Measurements from ENCODE around the gene MTHFR. TPM values are rescaled to one million over a fixed set of nuclear protein-coding genes. Genes with fewer than 3 reads are reported as not detected.

MTHFR gene
- total RNA-seq, 1 donor: 21.6 TPM

GRCh38 chr1:11797525-11798216 lies 8.1 kb downstream of the MTHFR start:
- DNase-seq (ENCODE audit: low read depth): peak; percentile 66
- no peak overlapping the region for H3K4me3 ChIP-seq (ENCODE audit: low read depth, low read length)
- no peak for TF ChIP-seq CTCF (IDR thresholded peaks at IDR 0.05; ENCODE audit: insufficient read depth, low read depth, low read length)

DNA sequence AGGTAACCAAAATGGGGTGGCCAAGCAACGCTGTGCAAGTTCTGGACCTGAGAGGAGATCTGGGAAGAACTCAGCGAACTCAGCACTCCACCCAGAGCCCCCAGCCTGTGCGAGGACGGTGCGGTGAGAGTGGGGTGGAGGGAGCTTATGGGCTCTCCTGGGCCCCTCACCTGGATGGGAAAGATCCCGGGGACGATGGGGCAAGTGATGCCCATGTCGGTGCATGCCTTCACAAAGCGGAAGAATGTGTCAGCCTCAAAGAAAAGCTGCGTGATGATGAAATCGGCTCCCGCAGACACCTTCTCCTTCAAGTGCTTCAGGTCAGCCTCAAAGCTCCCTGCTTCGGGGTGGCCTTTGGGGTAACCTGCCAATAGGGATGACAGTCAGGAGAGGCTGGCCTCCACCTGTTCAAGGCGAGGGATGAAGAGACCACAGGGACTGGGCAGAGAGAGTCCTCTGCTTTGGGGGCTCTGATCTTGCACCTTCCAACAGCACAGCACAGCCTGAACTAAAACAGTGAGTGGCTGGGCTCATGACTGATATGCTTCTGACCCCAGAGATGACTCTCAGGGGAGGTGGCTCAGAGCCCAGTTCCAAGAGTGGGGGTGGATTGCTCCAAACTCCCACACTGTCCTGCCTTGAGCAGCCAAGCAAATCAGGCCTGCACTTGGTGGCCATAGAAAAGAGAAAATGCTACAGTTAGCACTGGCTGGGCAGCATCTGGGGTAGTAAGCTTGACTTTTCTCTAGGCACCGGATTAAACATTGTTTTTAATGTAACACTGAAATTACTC lies 9.5 kb downstream of the MTHFR start:
- no peak for DNase-seq (ENCODE audit: low read depth)
- H3K4me3 ChIP-seq (ENCODE audit: low read depth, low read length): no peak overlapping the region
- TF ChIP-seq CTCF (IDR thresholded peaks at IDR 0.05; ENCODE audit: insufficient read depth, low read depth, low read length): no peak

GRCh38 chr1:11795238-11795890 lies 10.4 kb downstream of the MTHFR start:
- DNase-seq (ENCODE audit: low read depth): no peak
- no peak overlapping the region for H3K4me3 ChIP-seq (ENCODE audit: low read depth, low read length)
- TF ChIP-seq CTCF (IDR thresholded peaks at IDR 0.05; ENCODE audit: insufficient read depth, low read depth, low read length): no peak

DNA sequence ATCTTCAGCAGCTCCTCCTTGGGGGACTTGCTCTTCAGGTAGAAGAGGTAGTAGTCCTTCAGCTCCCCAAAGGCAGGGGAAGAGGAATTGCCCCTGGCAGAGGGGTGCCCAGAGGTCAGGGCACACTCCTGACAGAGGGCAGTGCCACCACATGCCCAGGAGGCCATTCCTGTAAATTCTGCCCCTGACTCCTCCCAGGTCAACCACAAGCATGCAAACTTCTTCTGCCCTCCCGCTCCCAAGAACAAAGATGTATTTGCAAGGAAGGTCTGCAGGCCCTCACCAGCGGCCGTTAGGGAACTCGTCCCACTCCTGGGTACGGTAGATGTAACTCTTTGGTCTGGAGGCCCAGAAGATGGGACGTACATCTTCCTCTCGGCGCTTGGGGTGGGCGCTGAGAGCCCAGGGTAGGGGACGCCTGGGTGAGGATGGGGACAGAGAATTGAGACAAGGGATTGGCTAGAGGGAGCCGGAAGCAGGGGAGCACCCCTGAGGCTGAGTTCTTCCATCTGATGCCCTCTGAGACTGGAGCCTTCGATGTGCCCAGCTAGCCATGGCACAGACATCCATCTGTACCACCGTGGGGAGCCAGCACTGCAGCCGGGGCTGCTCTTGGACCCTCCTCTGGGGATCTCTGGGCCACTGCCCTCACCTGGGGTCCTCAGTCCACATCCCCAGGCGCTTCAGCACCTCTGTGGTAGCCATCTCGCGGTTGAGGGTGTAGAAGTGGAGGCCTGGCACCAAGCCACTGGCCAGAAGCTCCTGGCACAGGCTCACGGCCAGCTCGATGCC lies 11.1 kb downstream of the MTHFR start:
- DNase-seq (ENCODE audit: low read depth): no peak
- TF ChIP-seq CTCF (IDR thresholded peaks at IDR 0.05; ENCODE audit: insufficient read depth, low read depth, low read length): no peak
- H3K4me3 ChIP-seq (ENCODE audit: low read depth, low read length): no peak overlapping the region

DNA sequence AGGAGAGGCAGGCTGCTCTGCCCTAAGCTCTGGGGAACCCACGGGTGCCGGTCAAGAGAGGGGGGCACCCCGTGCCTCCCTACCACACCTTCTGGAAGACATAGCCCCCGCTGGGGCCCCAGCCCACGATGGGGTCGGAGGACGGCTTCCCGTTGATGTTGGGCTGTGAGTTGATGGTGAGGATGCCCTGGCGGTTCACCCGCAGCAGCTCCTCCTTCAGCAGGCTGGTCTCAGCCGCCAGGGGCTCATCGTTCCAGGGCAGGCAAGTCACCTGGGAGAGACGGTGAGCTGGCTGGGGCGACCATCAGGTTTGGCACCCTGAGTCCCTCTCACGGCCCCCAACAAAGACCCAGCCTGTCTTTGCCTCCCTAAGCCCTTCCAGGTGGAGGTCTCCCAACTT lies 11.9 kb downstream of the MTHFR start:
- TF ChIP-seq CTCF (IDR thresholded peaks at IDR 0.05; ENCODE audit: insufficient read depth, low read depth, low read length): no peak
- H3K4me3 ChIP-seq (ENCODE audit: low read depth, low read length): no peak overlapping the region
- no peak for DNase-seq (ENCODE audit: low read depth)

DNA sequence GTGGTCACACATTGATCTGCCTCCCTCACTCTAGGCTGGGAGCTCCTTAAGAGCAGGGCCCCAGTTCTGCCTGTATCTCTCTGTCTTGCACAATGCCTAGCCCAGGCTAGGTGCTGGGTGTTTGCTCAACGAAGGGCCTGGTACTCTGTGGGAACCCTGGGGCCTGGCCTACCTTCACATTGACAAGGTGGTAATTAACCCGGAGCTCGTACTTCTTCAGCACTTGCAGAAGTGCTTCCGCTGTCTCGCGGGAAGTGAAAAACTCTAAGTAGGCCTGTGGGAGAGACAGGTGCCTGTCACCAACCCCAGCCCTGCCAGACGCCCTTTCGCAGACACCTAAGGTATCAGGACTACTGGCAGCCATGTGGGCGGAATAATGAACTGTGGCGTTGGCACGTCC lies 13.7 kb downstream of the MTHFR start:
- TF ChIP-seq CTCF (IDR thresholded peaks at IDR 0.05; ENCODE audit: insufficient read depth, low read depth, low read length): no peak
- DNase-seq (ENCODE audit: low read depth): peak; percentile 37
- H3K4me3 ChIP-seq (ENCODE audit: low read depth, low read length): no peak overlapping the region

All from fibroblast of villous mesenchyme (primary cell).